K562 (cell line): ENCODE measurements around the gene PPOX. TPM values are rescaled to one million over a fixed set of nuclear protein-coding genes. Genes with fewer than 3 reads are reported as not detected.
A peak's percentile ranks its signal among the peaks of the same experiment; 100 is the strongest.

Source experiments
- ATF1 ChIP-seq, 2 experiments: fragments of 450-650 bp in 1 of 2; IDR thresholded peaks; 2 replicates each; pipeline ENCODE4 v1.6.1; 2016; ENCODE audit warnings: missing compliant biosample characterization in 1 of 2, missing genetic modification characterization in 1 of 2
- BRD4 ChIP-seq: fragments of 200-600 bp; sonication (generic); IDR thresholded peaks from 2 replicates; pipeline ENCODE4 v1.6.1; 2017; ENCODE audit warnings: inconsistent platforms
- CHD1 ChIP-seq: fragments of 200-600 bp; sonication (generic); IDR thresholded peaks from one replicate; pipeline ENCODE4 v1.6.1; 2012; ENCODE audit warnings: mild to moderate bottlenecking, moderate library complexity, low read length, inconsistent platforms
- CXXC5 ChIP-seq: fragments of 250-450 bp; sonication (Bioruptor Pico); IDR thresholded peaks from 2 replicates; pipeline ENCODE4 v1.8.0; 2022; ENCODE audit warnings: inconsistent platforms, mild to moderate bottlenecking, moderate library complexity
- FOXA3 ChIP-seq, 2 experiments: fragments of 450-650 bp in 1 of 2; sonication (generic) in 1 of 2; formaldehyde crosslinking; IDR thresholded peaks in 1 of 2; conservative IDR thresholded peaks in 1 of 2; 2 replicates each; pipeline versions ENCODE4 v1.4.0 to v1.8.0; 2020 to 2022; ENCODE audit warnings: mild to moderate bottlenecking in 2 of 2, missing genetic modification reagents in 1 of 2
- GATA2 ChIP-seq: sonication (generic); formaldehyde crosslinking; IDR thresholded peaks from 2 replicates; pipeline ENCODE4 v1.4.0; 2020; ENCODE audit warnings: mild to moderate bottlenecking, missing genetic modification reagents
- GTF2E2 ChIP-seq: fragments of 200-800 bp; sonication (Bioruptor generic); IDR thresholded peaks from 2 replicates; pipeline ENCODE4 v1.6.1; 2016; ENCODE audit warnings: missing genetic modification characterization, missing compliant biosample characterization
- HDAC1 ChIP-seq, 2 experiments: fragments of 450-650 bp; IDR thresholded peaks; 2 replicates each; pipeline ENCODE4 v1.6.1; 2016 to 2017; ENCODE audit warnings: inconsistent platforms in 1 of 2, mild to moderate bottlenecking in 1 of 2, moderate library complexity in 1 of 2
- KAT7 ChIP-seq: sonication (generic); formaldehyde crosslinking; IDR thresholded peaks from 2 replicates; pipeline ENCODE4 v1.8.0; 2022; ENCODE audit warnings: missing genetic modification reagents, mild to moderate bottlenecking, borderline replicate concordance
- MBD1 ChIP-seq: fragments of 250-450 bp; sonication (Bioruptor Pico); IDR thresholded peaks from 2 replicates; pipeline ENCODE4 v1.8.0; 2022; ENCODE audit warnings: inconsistent platforms
- MEIS2 ChIP-seq: fragments of 450-650 bp; IDR thresholded peaks from 2 replicates; pipeline ENCODE4 v1.6.1; 2014; ENCODE audit warnings: mild to moderate bottlenecking; ENCODE audit not compliant: partially characterized antibody
- NELFE ChIP-seq: IDR thresholded peaks from 2 replicates; pipeline ENCODE4 v1.6.1; 2011; ENCODE audit warnings: mild to moderate bottlenecking; ENCODE audit not compliant: insufficient read depth, insufficient read length
- PYGO2 ChIP-seq: fragments of 450-650 bp; IDR thresholded peaks from 2 replicates; pipeline ENCODE4 v1.6.1; 2016; ENCODE audit warnings: mild to moderate bottlenecking, missing genetic modification characterization, moderate library complexity, missing compliant biosample characterization
- SMARCA4 ChIP-seq: fragments of 450-650 bp; IDR thresholded peaks from 2 replicates; pipeline ENCODE4 v1.6.1; 2016
- SMC3 ChIP-seq: conservative IDR thresholded peaks from 2 replicates; pipeline ENCODE4 v1.6.1; 2011; ENCODE audit warnings: low read depth, low read length, improper control_type of control experiment; ENCODE audit not compliant: insufficient read depth
- STAT5B ChIP-seq: fragments of 250-450 bp; sonication (Bioruptor Pico); IDR thresholded peaks from 2 replicates; pipeline ENCODE4 v1.8.0; 2021; ENCODE audit warnings: mild to moderate bottlenecking, inconsistent platforms
- ZBTB7A ChIP-seq: IDR thresholded peaks from 2 replicates; pipeline ENCODE4 v1.6.1; 2011; ENCODE audit warnings: low read depth, mild to moderate bottlenecking, low read length, moderate library complexity, borderline replicate concordance; ENCODE audit not compliant: control insufficient read depth
- ZNF174 ChIP-seq: fragments of 250-450 bp; sonication (Bioruptor Pico); IDR thresholded peaks from 2 replicates; pipeline ENCODE4 v1.4.0; 2020; ENCODE audit warnings: mild to moderate bottlenecking
- ZNF609 ChIP-seq: sonication (generic); formaldehyde crosslinking; IDR thresholded peaks from 2 replicates; pipeline ENCODE4 v1.8.1; 2023; ENCODE audit warnings: missing genetic modification reagents, mild to moderate bottlenecking, borderline replicate concordance
- ZNF655 ChIP-seq: fragments of 250-450 bp; sonication (Bioruptor Pico); IDR thresholded peaks from 2 replicates; pipeline ENCODE4 v1.5.0; 2021
- polyA plus RNA-seq, 8 experiments: library from polyadenylated mRNA; depleted of rRNA in 4 of 8; stranded (reverse) in 5 of 8; unstranded in 3 of 8; fragments of >200 nt; fragmentation: Nextera tagmentation in 2 of 8; fragmentation: Illumina TruSeq in 1 of 8; extraction: Ambion mirVana in 2 of 8; extraction: Trizol in 1 of 8; gene quantifications; 2 replicates each; pipeline versions ENCODE4 v1.2.1 to v1.2.3, GENCODE V29; 2011 to 2014; ENCODE audit warnings: inconsistent platforms in 1 of 8, missing spikeins in 1 of 8
- total RNA-seq, 7 experiments: library from RNA; depleted of rRNA in 6 of 7; stranded (reverse); fragments of >200 nt in 6 of 7; fragmentation: Illumina TruSeq in 2 of 7; extraction: Trizol in 2 of 7; gene quantifications; 2 replicates each; pipeline versions ENCODE4 v1.2.1 to v1.2.3, GENCODE V29; 2011 to 2021; ENCODE audit warnings: low replicate concordance in 1 of 7

Gene PPOX
- total and polyA plus RNA-seq, 9 of the 15 experiments (the other 6 are each of a cell fraction or from before 2014, with no cell fraction given), result 17.0 to 57.1 (median 38.9) TPM

GRCh38 chr1:161117759-161118581, 48.3 kb upstream of the PPOX start, which contains the start of the genes NIT1 and PFDN2 (continued):
- TF ChIP-seq KAT7 (peak; percentile 86; the same call in 1 of the 2 replicates), SMC3 (no peak), ATF1 (CRISPR knock-in tag; IDR thresholded peaks at IDR 0.05) (no peak), ATF1 (tag; IDR thresholded peaks at IDR 0.05) (peak; percentile 92), FOXA3 (CRISPR knock-in tag; conservative IDR thresholded peaks at IDR 0.05 in 1 of 2, IDR thresholded peaks at IDR 0.05 in 1 of 2) (no peak), MBD1 (CRISPR knock-in tag) (no peak), CHD1 (peak; percentile 70), GTF2E2 (tag) (peak; percentile 73; the same call in 1 of the 2 replicates), HDAC1 (IDR thresholded peaks at IDR 0.05) (peak in 1 of 2 experiments; percentile 95; a peak in 2 of 4 replicates), ZNF609 (CRISPR knock-in tag) (peak; percentile 94), BRD4 (0 out of 2 replicates have a peak, but pooled peaks have one; percentile 55), STAT5B (CRISPR knock-in tag) (no peak), ZNF655 (CRISPR knock-in tag) (no peak), PYGO2 (tag) (no peak), NELFE (no peak), MEIS2 (no peak), ZBTB7A (peak; percentile 44; the same call in 1 of the 2 replicates), SMARCA4 (no peak), GATA2 (CRISPR knock-in tag) (no peak), ZNF174 (CRISPR knock-in tag) (no peak), CXXC5 (peak; percentile 83)
